ENCODE measurements around the gene C1QTNF1.
"Not testable (repeated sequence)": the region's sequence is repeated elsewhere in the genome, so short reads cannot be mapped to it uniquely, and the experiment has no call there.

The C1QTNF1 gene

DNA sequence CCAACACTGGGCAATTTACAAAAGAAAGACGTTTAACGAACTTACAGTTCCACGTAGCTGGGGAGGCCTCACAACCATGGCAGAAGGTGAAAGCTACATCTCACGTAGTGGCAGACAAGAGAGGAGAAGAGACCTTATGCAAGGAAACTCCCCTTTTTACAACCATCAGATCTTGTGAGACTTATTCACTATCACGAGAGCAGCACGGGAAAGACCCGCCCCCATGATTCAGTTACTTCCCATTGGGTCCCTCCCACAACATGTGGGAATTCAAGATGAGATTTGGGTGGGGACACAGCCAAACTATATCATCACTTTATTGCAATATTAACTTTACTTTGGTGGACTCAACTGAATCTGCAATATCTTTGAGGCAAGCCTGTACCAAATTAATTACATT lies 38.7 kb downstream of the C1QTNF1 start:
- no peak for DNase-seq

DNA sequence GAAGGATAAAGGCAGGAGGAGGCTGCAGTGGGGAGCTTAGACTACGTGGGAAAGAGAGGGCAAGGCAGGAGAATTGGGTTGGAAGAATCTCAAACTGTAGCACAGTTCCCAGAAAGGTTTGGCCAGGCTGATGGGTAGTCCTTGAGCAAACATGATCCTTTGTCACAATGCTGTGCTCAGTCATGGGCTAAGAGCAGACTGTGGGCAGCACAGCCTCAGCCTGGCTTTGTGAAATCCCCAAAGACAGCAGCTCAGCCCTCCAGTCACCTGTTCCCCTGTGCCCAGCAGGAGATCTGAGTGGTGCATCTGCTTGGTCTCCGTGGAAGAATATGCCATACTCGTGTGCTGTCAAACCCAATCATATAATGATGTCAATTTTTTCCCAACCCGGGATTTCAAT lies 40.1 kb downstream of the C1QTNF1 start:
- DNase-seq, result no peak

DNA sequence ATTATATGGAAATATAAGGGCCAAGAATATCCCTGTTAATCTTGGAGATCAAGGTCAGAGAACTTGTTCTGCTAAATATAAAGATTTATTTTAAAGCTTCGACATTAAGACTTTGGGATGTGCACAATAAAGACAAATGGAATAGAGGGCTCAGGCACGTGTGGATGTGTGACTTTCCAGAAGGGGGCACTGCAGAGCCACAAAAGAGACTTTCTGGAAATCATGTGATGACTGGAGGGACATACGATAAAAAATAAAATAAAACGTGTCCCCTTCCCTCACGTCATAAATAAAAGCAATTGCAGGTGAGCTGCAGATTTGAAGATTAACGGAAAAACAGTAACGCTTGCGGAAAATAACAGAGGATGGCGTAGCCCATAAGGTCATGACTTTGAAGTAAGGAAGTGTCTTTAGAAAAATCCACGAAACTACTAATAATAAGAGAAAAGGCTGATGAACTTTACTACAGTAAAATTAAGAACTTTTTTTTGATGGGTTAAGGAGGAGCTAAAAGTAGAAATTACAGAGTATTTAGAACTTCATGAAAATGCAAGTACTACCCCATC lies 41.2 kb downstream of the C1QTNF1 start:
- DNase-seq, result peak; percentile 74

- DNase-seq, result no peak
Measured at GRCh38 chr17:79066963-79067362, 43.0 kb downstream of the C1QTNF1 start.

GRCh38 chr17:79070266-79070880 lies 46.4 kb downstream of the C1QTNF1 start:
- DNase-seq, result no peak

DNA sequence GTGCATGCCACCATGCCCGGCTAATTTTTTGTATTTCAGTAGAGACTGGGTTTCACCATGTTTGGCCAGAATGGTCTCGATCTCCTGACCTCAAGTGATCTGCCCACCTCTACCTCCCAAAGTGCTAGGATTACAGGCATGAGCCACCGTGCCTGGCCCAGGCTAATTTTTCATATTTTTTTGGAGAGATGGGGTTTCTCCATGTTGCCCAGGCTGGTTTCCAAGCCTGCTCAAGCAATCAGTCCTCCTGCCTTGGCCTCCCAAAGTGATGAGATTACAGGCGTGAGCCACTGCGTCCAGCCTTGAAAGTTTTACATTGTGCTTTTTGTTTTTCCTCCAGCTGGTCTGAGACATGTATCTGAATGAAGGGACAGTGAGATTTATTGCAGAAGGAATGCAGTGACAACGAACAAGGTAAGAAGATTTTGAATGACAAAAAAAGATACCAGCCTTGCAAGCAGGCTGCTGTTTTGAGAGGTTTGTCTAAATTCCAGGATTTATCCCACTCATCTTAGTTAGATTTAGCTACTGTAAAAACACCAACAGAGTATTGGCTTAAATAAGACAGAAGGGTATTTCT lies 47.3 kb downstream of the C1QTNF1 start:
- DNase-seq, result no peak

DNA sequence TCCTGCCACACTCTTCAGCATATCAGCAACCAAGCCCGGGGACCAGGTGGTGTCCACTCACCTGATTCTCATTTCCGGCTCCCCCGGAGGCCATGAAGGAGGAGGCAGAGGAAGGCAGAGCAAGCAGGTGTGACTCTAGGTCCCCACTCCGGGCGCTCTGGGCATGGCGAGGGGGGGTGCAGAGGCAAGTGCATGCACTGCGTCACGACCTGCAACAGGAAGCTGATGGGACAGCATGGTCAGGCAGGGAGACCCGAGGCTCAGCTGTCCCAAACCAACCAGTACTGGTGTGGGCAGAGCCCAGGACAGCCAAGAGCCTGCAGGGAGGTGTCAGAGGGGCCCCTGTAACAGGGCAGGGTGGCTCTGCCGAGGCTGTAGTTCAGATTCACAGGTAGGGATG lies 48.6 kb downstream of the C1QTNF1 start:
- no peak for DNase-seq

DNA sequence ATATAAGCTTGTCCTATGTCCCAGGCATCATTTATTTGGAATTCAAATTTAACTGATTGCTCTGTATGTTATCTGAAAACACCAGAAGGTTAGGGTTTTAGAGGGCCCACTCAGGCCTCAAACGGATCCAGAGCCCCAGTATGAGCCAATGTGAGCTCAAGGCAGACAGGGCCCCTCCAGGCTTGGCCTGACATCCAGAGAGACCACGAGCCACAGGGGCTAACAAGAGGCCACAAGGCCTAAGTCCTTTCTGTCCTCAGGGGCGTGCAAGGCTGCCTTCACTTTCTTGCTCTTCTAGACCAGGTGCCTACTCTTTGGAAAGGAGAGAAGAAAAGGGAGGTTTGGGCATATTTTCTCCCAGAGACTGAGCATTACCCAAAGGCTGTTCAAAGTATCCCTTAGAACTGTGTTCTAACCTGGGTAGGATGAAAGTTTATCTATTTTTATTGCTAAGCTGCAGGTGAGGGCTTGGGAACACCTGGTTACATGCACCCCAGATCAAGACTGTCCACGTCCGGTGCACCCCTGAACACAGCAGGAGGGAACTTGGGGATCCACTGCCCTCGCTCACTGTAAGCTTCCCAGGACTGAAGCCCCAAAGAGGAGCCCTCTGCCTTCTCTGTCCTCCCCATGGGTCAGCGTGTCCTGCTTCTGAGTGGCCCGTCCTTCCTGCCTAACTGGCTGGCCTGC lies 49.2 kb downstream of the C1QTNF1 start:
- no peak for DNase-seq

DNA sequence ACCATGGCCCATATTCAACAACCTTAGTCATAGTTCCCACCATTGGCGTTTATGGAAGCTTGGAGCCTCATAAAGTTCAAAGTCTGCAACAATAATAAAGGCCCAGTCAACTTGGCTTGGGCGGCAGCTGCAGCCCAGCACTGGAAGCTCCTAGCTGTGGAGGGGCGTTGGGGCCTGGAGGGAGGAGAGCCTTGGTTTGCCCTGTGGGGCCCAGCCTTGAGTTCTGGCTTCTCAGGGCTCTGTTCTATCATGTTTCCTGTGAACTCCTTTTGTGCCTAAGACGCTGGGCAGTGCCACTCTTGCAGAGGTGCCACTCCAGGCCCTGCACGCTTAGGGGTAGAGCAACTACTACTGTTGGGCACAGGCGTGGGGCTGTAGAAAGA lies 49.7 kb downstream of the C1QTNF1 start:
- no peak for DNase-seq

DNA sequence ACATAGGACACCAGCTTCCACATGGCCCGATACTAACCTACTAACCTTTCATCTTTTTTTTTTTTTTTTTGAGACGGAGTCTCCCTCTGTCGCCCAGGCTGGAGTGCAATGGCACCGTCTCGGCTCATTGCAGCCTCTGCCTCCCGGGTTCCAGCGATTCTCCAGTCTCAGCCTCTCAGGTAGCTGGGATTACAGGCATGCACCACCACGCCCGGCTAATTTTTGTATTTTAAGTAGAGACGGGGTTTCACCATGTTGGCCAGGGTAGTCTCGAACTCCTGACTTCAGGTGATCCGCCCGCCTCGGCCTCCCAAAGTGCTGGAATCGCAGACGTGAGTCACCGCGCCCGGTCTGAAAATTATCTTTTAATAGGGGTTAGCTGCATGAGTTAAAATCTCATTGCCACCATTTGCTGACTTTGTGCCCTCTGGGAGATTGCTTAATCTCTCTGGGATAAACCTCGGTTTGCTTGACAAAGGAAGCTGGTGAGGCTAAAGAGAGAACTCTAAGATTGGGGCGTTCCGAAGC lies 50.2 kb downstream of the C1QTNF1 start:
- not testable (repeated sequence) for DNase-seq

GRCh38 chr17:79074649-79075445 lies 50.9 kb downstream of the C1QTNF1 start, which contains the start of gene ENGASE:
Gene ENGASE, plus strand, starts transcription at chr17:79074824. Its CDS starts 121 bp downstream, at chr17:79074945.
- peak; percentile 97 for DNase-seq

DNA sequence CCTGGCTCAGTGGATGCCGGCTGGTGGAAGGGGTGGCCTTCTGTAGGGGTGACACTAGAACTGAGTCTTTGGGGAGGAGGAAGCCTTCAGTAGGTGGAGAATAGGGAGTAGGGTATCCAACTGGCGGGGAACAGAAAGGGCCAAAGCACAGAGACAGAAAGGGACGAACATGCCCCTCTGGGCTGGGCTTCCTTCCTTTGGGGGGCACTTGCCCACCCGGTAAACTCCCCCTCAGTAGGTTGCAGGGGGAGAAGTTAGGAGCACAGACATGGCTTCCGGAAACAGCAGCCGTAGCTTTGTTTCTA lies 51.4 kb downstream of the C1QTNF1 start:
- peak; percentile 31 for DNase-seq

GRCh38 chr17:79075861-79076406 lies 52.0 kb downstream of the C1QTNF1 start:
- no peak for DNase-seq

DNA sequence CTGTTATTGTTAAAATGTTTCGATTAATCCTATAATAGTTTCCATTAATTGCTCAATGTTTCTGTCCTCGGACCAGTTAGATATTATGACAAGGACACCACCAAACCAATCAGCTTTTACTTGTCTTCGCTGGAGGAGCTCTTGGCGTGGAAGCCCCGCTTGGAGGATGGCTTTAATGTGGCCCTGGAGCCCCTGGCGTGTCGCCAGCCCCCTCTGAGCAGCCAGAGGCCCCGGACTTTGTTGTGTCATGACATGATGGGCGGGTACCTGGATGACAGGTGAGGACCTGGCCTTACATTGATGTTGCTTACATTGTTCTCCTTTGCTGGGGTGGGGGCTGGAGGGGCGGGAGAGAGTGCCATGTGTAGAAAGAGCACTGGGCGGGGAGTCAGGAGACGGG lies 53.6 kb downstream of the C1QTNF1 start:
- DNase-seq, result no peak

DNA sequence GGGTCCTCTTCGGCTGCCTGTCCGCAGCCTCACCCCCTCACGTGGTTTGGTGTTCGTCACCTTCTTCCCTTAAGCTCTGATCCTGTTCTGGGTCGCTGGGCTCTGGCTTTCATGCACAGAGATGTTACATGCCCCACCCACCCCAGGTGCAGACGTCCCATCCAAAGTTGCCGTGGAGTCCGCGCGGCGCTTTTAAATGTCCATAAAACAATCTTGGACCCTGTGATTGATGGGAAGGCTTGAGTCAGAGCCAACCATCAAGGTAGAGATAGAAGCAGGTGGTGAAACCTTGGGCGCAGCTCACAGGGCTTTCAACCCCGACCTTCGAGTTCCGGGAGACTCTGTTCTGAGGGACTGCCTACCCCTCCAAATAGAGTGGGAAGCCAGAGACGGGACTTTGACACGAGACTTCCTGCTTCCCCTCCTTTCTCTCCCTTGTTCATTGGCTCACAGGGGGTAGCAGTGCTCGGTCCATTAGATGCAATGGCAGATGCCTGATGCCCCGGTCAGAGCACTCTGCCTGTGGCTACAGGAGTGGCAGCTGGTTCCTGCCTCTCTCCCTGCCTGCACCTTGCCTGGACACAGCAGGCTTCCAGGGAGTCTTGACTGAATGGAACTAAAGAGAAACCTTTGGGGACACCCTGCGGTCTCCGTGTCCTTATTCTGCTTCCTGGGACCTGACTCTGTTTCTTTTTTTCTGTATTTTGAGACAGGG lies 54.7 kb downstream of the C1QTNF1 start:
- no peak for DNase-seq

DNA sequence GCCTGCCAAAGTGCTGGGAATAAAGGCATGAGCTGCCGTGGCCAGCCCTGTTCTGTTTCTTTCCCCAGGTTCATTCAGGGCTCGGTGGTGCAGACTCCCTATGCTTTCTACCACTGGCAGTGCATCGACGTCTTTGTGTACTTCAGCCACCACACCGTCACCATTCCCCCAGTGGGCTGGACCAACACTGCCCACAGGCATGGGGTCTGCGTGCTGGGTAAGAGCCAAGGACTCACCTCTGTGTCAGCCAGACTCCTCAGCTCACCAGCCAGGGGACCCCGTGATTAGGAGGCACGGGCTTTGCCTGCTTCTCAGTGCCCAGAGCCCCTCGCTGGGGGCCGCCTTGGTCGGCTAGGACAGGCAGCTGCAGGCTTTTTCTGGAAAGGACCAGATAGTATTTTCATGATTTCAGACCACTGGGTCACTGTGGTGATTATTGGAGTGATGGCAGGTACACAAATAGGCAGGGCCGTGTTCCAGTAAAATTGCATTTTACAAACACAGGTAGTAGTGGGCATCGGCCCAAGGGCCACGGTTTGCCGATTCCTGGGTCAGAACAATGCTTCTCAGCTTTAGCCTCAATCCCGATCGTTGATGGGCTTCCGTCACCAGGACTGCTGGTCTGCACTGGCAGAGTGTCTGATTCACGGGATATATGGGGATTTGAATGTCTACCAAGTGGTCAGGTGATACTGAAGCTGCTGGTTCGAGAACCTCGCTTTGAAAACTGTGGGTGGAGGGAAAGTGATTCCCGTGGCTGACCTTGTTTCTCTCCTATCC lies 55.6 kb downstream of the C1QTNF1 start:
- DNase-seq, result no peak

- DNase-seq, result no peak
Measured at GRCh38 chr17:79080349-79080748, 56.4 kb downstream of the C1QTNF1 start.

- DNase-seq, result no peak
Measured at GRCh38 chr17:79080761-79081290, 56.9 kb downstream of the C1QTNF1 start.

DNA sequence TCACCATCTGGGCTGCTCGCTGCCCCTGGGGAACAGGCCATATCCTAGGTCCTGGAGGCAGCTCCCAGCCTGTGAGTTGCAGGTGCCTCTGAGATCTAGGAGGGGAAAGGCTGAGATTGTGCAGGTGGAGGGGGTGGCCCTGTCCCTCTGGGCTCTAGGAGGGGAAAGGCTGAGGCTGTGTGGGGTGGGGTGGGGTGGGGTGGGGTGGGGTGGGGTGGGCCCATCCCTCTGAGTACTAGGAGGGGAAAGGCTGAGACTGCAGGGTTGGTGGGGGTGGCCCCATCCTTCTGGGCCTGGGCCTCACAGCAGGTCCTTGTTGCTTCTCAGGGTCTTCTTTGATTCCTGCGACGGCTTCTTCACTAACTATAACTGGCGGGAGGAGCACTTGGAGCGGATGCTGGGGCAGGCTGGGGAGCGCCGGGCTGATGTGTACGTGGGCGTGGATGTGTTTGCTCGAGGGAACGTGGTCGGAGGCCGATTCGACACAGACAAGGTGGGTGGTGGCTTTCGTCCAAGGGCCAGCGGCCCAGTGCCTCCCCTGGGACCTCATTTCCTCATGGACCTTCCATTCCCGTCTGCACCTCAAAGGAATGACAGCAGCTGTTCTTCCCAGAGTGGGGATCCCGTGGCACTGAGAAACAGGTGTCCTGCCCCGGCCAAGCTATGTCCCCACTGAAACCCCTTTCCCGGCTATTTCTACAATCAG lies 57.8 kb downstream of the C1QTNF1 start:
- DNase-seq, result no peak
